Ascending aorta (tissue), 2 donors: Measurements from ENCODE around the gene WDR82. TPM values are rescaled to one million over a fixed set of nuclear protein-coding genes. Genes with fewer than 3 reads are reported as not detected.

ENCODE experiments used
- DNase-seq, 2 donors: peaks; one replicate each; pipeline ENCODE4 v3.0.0-alpha.2; 2019; ENCODE audit warnings: low spot score in 2 of 2
- H3K27ac ChIP-seq, 2 donors: fragments of 200-600 bp; sonication (generic); one replicate each; pipeline ENCODE4 v1.5.1; 2016 to 2017; ENCODE audit warnings: mild to moderate bottlenecking in 1 of 2
- H3K27me3 ChIP-seq: fragments of 200-600 bp; sonication (generic); one replicate; pipeline ENCODE4 v1.5.1; 2017
- H3K36me3 ChIP-seq, 2 donors: fragments of 200-600 bp; sonication (generic); one replicate each; pipeline ENCODE4 v1.5.1; 2016
- H3K4me1 ChIP-seq, 2 donors: fragments of 200-600 bp; sonication (generic); one replicate each; pipeline ENCODE4 v1.5.1; 2016 to 2017; ENCODE audit warnings: mild to moderate bottlenecking in 1 of 2
- H3K4me3 ChIP-seq, 2 donors: fragments of 200-600 bp; sonication (generic); one replicate each; pipeline ENCODE4 v1.5.1; 2016 to 2017; ENCODE audit warnings: mild to moderate bottlenecking in 1 of 2
- H3K9me3 ChIP-seq, 2 donors: fragments of 200-600 bp; sonication (generic); one replicate each; pipeline ENCODE4 v1.5.1; 2016
- CTCF ChIP-seq, 3 experiments: fragments of 200-600 bp in 2 of 3; fragments of 450-650 bp in 1 of 3; sonication (generic) in 2 of 3; IDR thresholded peaks; one replicate each; pipeline ENCODE4 v1.5.1; 2016 to 2019; ENCODE audit warnings: antibody characterized with exemption in 3 of 3, mild to moderate bottlenecking in 1 of 3, moderate library complexity in 1 of 3
- intact Hi-C: fragments of 100-400 bp; cut with DNase I; formaldehyde crosslinking; loops from one replicate; pipeline ENCODE4 v1.15.1; 2023
- total RNA-seq: library from RNA; depleted of rRNA; stranded (reverse); fragments of >200 nt; gene quantifications from one replicate; pipeline ENCODE4 v1.1.0, GENCODE V29; 2016

WDR82 gene
- 42.0 TPM for total RNA-seq

- DNase-seq: peak; percentile 82 to 97
- no peaks in the 10 kb centered on the region for H3K36me3 ChIP-seq
- H3K9me3 ChIP-seq: no peaks in the 10 kb centered on the region
- H3K4me1 ChIP-seq: peaks cover 11 to 43% of the 10 kb centered on the region in 2 donors
- H3K27me3 ChIP-seq: no peaks in the 10 kb centered on the region
- peak within 1 kb of the TSS; percentile 94 to 97 for H3K27ac ChIP-seq
- H3K4me3 ChIP-seq: peak within 1 kb of the TSS; percentile 81 to 91
- peak; percentile 48 to 54 (median 49) for TF ChIP-seq CTCF (IDR thresholded peaks at IDR 0.05)
- intact Hi-C loops: loop anchor here (1.0 to 10.0 kb wide), 6 partner anchors 9 to 406 kb away; partner anchors contain the start of genes DUSP7, GLYCTK, GNL3 and PBRM1
These were observed at the start of gene WDR82 for GRCh38 chr3:52278510-52279069. Gene WDR82, minus strand, starts transcription at chr3:52278649. Its CDS starts 288 bp downstream, at chr3:52278361.

- Histone ChIP-seq H3K4me3 (no peak overlapping the region), H3K27me3 (no peaks in the 10 kb centered on the region), H3K36me3 (peaks cover 3 to 5% of the 10 kb centered on the region in 2 donors), H3K27ac (no peak overlapping the region), H3K9me3 (no peaks in the 10 kb centered on the region), H3K4me1 (no peaks in the 10 kb centered on the region)
- intact Hi-C loops: no loop called here
- no peak for TF ChIP-seq CTCF (IDR thresholded peaks at IDR 0.05)
- no peak for DNase-seq
These were observed 49.2 kb upstream of the WDR82 start for GRCh38 chr3:52327486-52328290.

GRCh38 chr3:52326976-52327375 is 48.5 kb upstream of the WDR82 start:
- Histone ChIP-seq H3K9me3 (no peaks in the 10 kb centered on the region), H3K4me3 (no peak overlapping the region), H3K4me1 (no peaks in the 10 kb centered on the region), H3K36me3 (peaks cover 3 to 5% of the 10 kb centered on the region in 2 donors), H3K27me3 (no peaks in the 10 kb centered on the region), H3K27ac (no peak overlapping the region)
- DNase-seq: no peak
- no peak for TF ChIP-seq CTCF (IDR thresholded peaks at IDR 0.05)
- intact Hi-C loops: no loop called here

- Histone ChIP-seq H3K36me3 (no peaks in the 10 kb centered on the region), H3K4me3 (no peak overlapping the region), H3K27ac (no peak overlapping the region), H3K27me3 (no peaks in the 10 kb centered on the region), H3K4me1 (no peaks in the 10 kb centered on the region), H3K9me3 (no peaks in the 10 kb centered on the region)
- DNase-seq: no peak
- no peak for TF ChIP-seq CTCF (IDR thresholded peaks at IDR 0.05)
- intact Hi-C loops: no loop called here
These were observed 47.2 kb upstream of the WDR82 start for GRCh38 chr3:52325686-52326085.

- no peak for TF ChIP-seq CTCF (IDR thresholded peaks at IDR 0.05)
- intact Hi-C loops: no loop called here
- no peaks in the 10 kb centered on the region for H3K27me3 ChIP-seq
- H3K27ac ChIP-seq: no peak overlapping the region
- no peaks in the 10 kb centered on the region for H3K9me3 ChIP-seq
- DNase-seq: no peak
- H3K4me1 ChIP-seq: no peaks in the 10 kb centered on the region
- H3K36me3 ChIP-seq: no peaks in the 10 kb centered on the region
- H3K4me3 ChIP-seq: no peak overlapping the region
These were observed 46.2 kb upstream of the WDR82 start for GRCh38 chr3:52324676-52325075.
